Left colon (tissue), 2 donors: Measurements from ENCODE around the gene MOGAT3. TPM values are rescaled to one million over a fixed set of nuclear protein-coding genes. Genes with fewer than 3 reads are reported as not detected.

Experiments used
- ATAC-seq: fragments of 200-7000 bp; cut with Tn5 transposase; one replicate; pipeline ENCODE4 v1.9.1; 2020; ENCODE audit warnings: mild to moderate bottlenecking, moderate library complexity
- DNase-seq, 2 donors: peaks; one replicate each; pipeline ENCODE4 v3.0.0-alpha.2; 2020
- intact Hi-C, 2 donors: fragments of 100-400 bp; cut with DNase I in 1 of 2; cut with micrococcal nuclease in 1 of 2; formaldehyde crosslinking; loops; one replicate each; pipeline versions ENCODE4 v1.11.2 to v1.14.0; 2022; cut with DNase I, micrococcal nuclease
- microRNA-seq, 2 donors: library from miRNA; unstranded; fragments of <30 nt; microRNA quantifications; one replicate each; pipeline versions ENCODE4 v1.1.0 to v1.2.0, GENCODE V29; 2020
- total RNA-seq, 2 donors: library from RNA; stranded (reverse); fragmentation: NEBNext Ultra II Directional; extraction: Animal tissue kit (Norgen Biotek cat#: 25700); gene quantifications; one replicate each; pipeline ENCODE4 v1.2.1, GENCODE V29; 2021
- donor health status: DM: no; HTN: no; CAD: no.
- donor health status: DM: yes; HTN: yes; CAD: no.

The MOGAT3 gene
- total RNA-seq, 2 donors from 2014 or later = 43.1 to 62.4 TPM

DNA sequence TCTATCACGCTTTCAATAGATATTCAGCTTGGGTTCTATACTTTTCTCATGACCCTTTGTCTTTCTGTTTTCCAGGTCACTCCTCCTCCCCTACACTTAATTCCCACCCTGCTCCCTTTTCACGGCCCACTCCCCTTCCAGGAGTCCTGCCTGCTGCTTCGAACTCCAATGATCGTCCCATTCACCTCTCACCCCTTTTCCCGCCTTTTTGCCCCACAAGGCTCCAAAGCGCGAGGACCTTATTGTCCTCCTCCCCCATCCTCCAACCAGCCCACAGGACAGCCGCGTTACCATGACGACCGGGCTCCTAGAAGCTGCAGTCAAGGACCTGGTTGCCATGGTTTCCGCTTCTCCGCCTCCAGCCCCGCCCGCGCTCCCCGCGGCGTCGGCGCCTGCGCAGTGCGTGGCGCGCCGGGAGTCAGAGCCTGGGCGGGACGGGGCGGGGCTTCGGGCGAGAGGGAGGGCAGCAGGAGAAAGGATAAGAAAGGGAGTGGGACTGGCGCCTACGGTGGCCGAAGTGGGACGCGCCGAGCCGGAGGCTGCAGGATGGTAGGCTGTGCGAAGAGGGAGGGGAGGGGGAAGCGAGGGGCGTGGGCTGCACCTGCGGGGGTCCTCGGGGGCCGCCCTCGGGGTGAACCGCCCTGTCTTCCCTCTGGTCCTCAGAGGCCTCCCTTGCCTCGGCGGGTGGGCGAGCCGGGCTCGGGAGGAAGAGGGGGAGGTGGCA lies 46.7 kb downstream of the MOGAT3 start, which contains the start of gene AP1S1:
Gene AP1S1, plus strand, starts transcription at position 508 of the 724 bp plus-strand sequence. Its CDS starts 39 bp downstream, at position 547.
- peak; percentile 94 to 95 for DNase-seq
- peak; percentile 91 for ATAC-seq
- intact Hi-C loops = no loop called here

- intact Hi-C loops = no loop called here
- ATAC-seq (no peak), DNase-seq (no peak)
Measured at GRCh38 chr7:101151908-101152651, 48.8 kb downstream of the MOGAT3 start.

Small RNA genes within 50 kb of the gene (microRNA-seq; reads per million reads assigned to microRNA genes)
- gene MIR4653 = 0 to 0.53 reads per million in 2 donors

Other genes with a start within 250 kb of the MOGAT3 start
- 1,000 to 10,000 TPM in 1 of 2 donors, 100 to 1,000 TPM in 1; 428 to 2,027 TPM for gene MUC12, start 231.5 kb downstream of the MOGAT3 start, total RNA-seq
- gene MUC17, start 181.0 kb downstream of the MOGAT3 start, total RNA-seq = 10 to 100 TPM; 12.1 to 42.2 TPM
- gene TRIM56, start 115.6 kb downstream of the MOGAT3 start, total RNA-seq = 10 to 100 TPM; 36.2 to 43.3 TPM
- gene SERPINE1, start 73.9 kb downstream of the MOGAT3 start, total RNA-seq = 1 to 10 TPM; 1.8 to 3.1 TPM
- gene AP1S1, start 46.6 kb downstream of the MOGAT3 start, total RNA-seq = 10 to 100 TPM; 70.5 to 84.8 TPM
- gene VGF, start 35.5 kb downstream of the MOGAT3 start, total RNA-seq = under 1 TPM; 0.40 to 0.73 TPM
- gene NAT16, start 20.7 kb downstream of the MOGAT3 start, total RNA-seq = not detected
- gene PLOD3, start 16.5 kb upstream of the MOGAT3 start, total RNA-seq = 10 to 100 TPM; 81.9 to 85.9 TPM
- 10 to 100 TPM; 85.3 to 92.9 TPM for gene ZNHIT1, start 17.1 kb upstream of the MOGAT3 start, total RNA-seq
- gene CLDN15, start 36.8 kb upstream of the MOGAT3 start, total RNA-seq = 10 to 100 TPM; 22.1 to 30.8 TPM
- gene FIS1, start 44.0 kb upstream of the MOGAT3 start, total RNA-seq = 100 to 1,000 TPM; 150 to 156 TPM
- gene IFT22, start 120.8 kb upstream of the MOGAT3 start, total RNA-seq = 1 to 10 TPM; 6.0 to 9.1 TPM
- gene COL26A1, start 161.8 kb upstream of the MOGAT3 start, total RNA-seq = not detected